A172 (cell line): Measurements from ENCODE around the gene PHPT1. TPM values are rescaled to one million over a fixed set of nuclear protein-coding genes. Genes with fewer than 3 reads are reported as not detected.
"Not testable (repeated sequence)": the region's sequence is repeated elsewhere in the genome, so short reads cannot be mapped to it uniquely, and the experiment has no call there.

ENCODE experiments used
- DNase-seq: peaks from one replicate; pipeline ENCODE4 v3.0.0-alpha.2; 2015; ENCODE audit warnings: low spot score
- total RNA-seq: library from RNA; depleted of rRNA; stranded (reverse); fragments of >200 nt; shearing (Covaris generic); gene quantifications from 2 replicates; pipeline ENCODE4 v1.2.3, GENCODE V29; 2014

The PHPT1 gene
- total RNA-seq, 1 experiment from 2014 or later, result 119 TPM

DNA sequence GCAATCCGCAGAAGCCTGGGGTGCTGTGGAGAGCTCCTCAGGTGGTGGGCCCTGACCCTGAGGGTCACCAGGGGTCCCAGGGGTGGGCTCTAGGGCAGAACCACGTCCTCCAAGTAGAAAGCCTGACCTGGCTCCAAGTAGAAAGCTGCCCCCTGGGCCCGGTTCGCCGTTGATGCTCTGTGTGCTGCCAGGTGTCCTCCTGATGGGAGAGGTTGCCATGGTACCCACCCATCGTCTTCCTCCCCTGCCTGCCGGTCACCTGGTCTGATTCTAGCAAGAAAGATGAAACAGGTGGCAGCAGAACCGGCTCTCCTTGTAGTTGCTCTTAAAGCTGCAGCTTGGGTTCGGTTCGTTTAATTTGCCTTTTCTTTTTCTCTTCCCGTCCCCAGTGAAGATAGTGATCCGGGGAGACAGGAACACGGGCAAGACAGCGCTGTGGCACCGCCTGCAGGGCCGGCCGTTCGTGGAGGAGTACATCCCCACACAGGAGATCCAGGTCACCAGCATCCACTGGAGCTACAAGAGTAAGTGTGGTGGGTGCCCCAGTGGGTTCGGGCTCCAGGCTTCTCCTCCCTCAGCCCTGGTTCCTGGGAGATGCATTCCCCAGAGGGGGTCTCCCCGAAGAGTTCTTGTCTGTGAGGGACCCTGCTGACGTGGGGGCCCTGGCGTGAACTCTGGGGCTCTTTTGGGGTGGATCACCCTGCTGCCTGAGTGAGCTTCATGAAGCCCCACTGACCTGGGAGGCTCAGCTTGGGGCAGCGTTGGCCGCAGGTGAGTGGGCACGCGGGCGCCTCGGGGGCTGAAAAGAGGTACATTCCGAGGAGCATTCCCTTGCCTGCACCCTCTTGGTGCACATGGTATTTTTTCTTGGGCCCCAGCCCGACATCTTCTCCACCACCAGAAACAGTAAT, 25.8 kb upstream of the PHPT1 start:
- no peak for DNase-seq

- no peak for DNase-seq
Observed at GRCh38 chr9:136824496-136825225, 24.5 kb upstream of the PHPT1 start.

DNA sequence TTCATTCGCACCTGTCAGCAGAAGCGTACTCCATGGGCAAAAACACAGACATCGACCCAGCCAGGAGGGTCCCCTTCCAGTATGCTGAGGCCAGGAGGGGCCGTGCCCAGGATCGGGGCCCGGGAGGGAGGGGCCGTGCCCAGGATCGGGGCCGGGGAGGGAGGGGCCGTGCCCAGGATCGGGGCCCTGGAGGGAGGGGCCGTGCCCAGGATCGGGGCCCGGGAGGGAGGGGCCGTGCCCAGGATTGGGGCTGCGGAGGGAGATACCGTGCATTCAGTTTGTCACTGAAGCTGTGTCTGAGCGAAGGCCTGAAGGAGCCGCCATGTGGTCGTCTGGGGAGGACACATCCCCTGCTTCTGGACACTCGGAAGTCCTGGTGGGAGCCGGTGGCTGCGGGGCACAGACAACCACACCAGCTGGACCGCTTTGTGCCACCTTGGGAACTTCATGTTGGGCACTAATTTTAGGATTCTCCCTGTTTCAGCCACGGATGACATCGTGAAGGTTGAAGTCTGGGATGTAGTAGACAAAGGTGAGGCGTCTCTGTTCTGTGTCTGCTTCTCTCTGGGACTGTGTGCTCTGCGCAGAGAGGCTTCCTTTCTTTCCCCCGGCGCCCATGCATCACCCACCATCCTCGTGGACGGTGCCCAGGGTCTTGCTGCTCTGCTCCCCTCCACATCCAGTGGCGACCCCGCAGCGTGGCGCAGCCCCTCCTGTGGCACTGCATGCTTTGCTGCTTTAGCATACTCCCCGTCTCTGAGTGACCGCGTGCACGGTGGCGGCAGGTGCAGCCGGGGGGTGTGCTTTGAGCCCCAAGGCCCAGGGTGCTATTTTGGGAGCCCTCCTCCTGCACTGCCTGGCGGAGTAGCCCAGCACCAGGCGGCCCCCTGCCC, 23.7 kb upstream of the PHPT1 start:
- DNase-seq, result no peak

GRCh38 chr9:136826188-136826541, 23.0 kb upstream of the PHPT1 start:
- no peak for DNase-seq

GRCh38 chr9:136826703-136827582, 22.3 kb upstream of the PHPT1 start:
- DNase-seq, result no peak

DNA sequence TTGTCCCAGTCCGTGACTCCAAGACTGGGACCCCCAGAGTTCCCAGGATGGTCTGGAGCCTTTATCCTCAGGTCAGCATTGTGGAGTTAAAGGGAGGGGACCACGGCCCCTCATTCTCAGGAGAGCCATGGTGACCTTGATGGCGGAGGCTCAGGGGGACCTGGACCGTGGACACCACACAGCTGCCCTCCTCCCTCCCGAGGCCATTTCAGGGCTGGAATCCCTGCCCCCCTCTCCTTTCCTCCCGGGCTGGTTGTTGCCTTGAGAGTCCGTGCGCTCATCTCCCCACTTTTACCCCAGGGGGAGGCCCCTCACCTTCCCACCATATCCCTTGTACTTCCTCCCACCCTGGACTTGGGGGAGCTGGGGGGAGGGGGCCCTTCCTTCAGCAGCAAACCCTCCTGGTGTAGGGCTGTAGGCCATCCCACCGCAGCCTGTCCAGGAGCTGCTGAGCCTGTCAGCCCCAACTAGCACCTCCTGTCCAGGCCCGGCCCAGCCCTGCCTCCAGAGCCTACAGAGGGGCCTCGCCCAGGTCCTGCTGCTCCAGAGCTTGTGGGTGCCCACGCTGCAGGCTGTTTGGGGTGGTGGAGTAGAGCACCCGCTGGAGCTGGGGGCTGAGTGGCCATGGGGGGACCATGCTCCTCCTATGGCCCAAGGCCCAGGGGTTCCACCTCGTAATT, 21.3 kb upstream of the PHPT1 start:
- no peak for DNase-seq

DNA sequence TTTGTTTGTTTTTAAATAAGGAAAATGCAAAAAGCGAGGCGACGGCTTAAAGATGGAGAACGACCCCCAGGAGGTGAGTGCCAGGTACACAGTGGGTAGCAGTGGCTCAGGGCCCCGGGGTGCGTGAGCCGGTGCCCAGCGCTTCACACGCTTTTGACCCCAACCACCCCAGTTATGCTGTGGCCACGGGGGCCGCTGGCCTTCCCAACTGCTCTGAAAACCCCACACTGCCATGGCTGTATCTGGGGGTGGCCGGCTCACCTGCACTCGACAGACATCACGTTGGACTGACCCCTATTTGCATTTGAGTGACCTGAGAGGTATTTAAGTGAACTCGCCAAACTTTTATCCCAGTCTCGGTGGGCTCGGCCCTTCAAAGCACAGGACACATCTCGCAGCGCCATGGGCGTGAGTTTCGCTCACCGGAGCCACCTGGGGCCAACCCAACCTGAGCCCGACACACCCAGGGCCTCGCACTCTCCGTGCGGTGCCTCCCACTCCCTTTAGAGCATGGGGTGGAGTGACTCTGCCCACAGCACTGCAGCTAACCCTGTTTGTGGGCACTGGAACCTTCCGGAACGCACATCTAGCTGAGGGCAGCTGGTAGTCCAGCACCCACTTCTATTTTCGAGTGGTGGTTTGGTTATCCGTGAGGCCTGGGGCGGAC, 20.6 kb upstream of the PHPT1 start:
- no peak for DNase-seq

- DNase-seq, result no peak
Observed at GRCh38 chr9:136829412-136829811, 19.8 kb upstream of the PHPT1 start.

DNA sequence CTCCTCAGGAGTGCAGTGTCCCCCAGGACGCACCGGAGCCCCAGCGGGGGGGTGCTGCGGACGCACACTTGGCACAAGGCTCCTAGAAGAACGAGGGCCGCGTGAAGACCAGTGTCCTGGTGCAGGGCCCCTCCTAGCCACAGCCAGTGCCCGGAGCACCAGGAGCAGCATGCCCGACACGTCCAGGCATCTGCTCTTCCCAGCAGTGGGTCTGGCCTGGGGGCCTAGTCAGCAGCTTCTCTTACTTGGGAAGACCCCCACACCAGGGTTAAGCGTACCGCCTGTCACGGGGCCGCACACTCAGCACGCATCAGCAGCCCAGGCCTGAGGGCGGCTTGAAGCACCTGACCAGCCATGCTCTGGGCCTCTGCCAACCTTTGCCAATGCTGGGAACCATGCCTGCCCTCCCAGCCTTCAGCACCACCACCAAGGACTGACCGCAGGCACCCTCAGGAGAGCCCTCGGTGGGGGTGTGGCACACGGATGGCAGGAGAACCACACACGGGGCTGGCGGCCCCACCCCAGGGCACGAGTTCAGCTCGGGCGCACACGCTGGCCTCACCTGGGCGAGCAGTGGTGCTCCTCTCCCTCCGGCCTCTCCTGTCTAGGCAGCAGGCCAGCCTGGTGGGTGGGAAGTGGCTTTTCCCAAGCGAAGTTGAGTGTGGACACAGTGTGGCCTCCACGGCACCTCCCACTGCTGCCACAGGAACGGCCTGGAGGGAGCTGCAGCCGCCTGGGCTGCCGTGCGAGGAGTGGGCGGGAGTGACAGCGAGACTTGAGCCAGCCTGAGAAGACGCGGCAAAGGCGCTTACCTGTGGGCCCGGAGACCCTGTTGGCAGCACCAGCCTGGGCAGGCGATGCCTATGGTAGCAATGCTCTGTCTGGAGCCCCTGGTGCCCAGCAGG, 19.0 kb upstream of the PHPT1 start:
- DNase-seq, result no peak

DNA sequence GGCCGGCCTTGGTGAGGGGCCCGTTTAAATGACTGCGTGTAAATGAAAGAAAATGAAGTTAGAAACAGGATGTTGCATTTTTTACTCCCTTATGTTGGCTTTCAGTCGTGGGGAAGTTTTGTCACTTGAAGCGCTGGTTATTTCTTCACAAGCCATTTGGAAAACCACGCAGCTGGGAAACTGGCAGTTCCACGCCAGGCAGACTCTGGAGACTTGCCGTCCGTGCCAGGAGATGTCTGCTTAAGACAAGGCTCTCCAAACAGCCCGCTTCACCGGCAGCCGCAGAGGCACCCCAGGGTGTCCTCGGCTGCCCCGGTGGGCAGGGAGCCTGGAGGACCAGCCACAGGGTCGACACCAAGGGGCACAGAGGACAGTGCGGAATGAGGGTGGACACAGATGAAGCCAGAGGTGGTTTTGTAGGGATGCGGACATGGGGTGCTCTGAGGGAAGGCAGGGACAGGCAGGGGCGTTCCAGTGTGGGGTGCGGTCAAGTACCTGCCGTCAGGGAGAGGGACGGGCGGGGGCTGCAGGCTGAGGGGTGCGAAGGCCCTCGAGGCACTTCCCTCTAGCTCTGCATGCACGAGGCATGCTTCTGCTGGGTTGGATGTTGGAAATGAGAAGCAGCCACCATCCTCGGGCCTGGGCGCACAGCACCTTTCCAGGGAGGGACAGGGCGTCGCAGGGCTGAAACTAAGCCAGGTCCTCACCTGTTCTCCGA, 18.0 kb upstream of the PHPT1 start:
- no peak for DNase-seq

- no peak for DNase-seq
Observed at GRCh38 chr9:136831720-136832104, 17.5 kb upstream of the PHPT1 start.

- DNase-seq, result no peak
Observed at GRCh38 chr9:136832581-136832980, 16.6 kb upstream of the PHPT1 start.

- not testable (repeated sequence) for DNase-seq
Observed at GRCh38 chr9:136833381-136834048, 15.7 kb upstream of the PHPT1 start.

GRCh38 chr9:136835162-136835931, 13.9 kb upstream of the PHPT1 start:
- no peak for DNase-seq

DNA sequence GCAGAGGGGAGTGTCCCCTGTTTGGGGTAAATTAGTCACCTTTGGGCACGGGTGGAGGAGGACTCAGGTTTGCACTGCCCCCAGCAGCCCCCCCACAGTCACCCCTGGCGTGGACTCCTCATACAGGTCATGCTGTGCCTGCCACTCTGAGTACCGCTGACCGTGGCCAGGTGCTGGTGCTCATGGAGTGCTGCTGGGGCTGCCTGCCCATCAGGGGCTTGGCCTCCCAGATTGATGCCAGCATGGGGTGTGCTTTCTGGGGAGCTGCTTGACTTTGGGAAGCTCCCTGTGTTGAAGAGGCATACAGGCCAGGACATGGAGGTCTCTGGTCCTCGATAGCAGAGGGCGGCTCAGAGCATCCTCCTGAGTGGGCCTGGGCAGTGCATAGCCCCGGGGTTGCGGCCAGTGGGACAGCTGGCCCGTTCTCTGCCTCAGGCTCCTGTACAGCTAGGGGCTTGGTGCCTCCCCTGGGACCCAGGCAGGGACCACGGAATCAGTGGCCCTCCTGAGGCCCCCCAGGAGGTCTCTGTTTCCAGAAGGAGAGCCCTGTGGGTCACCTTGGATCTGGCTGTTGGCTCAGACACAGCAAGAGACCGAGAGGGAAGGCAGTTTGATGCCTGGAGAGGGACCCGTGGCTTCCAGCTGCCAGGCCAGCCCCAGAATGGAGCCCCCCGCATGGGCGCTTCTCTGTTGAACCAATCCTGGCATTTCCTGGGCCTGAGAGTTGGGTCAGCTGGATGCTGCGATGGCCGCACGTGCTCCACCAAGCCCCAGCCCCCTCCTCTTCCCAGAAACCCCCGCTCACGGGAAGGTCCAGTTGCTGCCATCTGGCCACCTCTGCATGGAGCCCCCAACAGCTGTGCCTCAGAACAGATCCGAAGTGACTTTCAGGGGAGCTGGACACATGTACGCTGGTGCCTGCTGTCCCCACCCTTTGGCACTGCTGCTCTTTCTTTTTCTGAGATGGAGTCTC, 13.0 kb upstream of the PHPT1 start:
- no peak for DNase-seq
